ENCODE results near the gene TMEM208. TPM values are rescaled to one million over a fixed set of nuclear protein-coding genes. Genes with fewer than 3 reads are reported as not detected.
A peak's percentile ranks its signal among the peaks of the same experiment; 100 is the strongest.

TMEM208 gene
- total RNA-seq, 1 donor from 2014 or later: 23.6 TPM

DNA sequence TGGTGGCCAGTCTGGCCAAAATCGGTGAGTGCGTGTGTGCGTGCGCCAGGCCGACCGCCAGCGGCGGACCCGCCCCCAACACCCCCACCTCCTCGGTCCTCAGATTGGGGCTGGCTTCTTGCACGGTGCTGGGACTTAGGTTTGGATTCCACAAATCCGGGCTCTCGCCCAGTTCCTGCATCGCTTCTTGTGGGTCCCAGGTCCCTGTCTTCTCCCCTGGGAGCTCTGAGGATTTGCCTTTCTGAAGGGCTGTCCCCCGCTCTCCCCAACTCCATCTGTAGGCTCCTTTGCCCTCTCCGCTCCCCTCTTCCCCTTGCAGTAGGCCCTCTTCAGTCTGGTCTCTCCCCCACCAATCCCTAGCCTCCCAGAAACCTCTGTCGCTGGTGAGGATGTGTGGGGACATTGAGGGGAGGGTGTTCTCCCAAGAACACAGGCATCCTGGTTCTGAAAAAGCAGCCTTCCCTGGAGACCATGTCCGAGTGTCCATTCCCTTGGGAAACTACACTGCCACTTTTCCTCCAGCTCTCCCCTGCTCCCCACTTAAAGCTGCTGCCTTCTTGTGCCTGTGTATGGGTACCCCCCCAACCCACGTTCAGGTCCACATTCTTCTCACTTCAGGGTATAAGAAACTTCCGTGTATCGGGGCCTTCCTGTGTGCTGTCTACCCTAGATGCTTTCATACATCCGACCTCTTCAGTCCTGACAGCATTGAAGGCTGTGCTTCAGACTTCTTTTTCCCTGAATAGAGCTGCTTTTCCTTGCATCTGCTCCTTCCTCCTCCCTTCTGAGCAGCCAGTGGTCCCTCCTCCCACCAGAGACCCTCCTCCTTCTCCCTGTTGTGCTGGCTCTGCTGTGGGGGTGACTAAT lies 22.5 kb downstream of the TMEM208 start:
- no peak for DNase-seq (ENCODE audit: low read depth in 2 of 2)

DNA sequence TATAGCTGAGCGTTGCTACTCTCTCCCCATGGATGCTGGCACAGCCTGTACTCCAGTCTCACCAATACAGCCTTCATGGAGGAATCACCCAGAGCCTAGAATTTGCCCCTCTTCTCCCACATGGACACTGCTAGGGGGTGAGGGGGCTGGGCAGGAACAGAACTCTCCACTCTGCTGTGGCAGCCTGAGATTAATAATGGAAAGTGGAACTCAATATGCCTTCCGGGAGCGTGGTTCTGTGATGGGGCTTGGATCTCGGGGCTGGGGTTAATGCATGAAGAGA lies 23.1 kb downstream of the TMEM208 start:
- DNase-seq (ENCODE audit: low read depth in 2 of 2): no peak

DNA sequence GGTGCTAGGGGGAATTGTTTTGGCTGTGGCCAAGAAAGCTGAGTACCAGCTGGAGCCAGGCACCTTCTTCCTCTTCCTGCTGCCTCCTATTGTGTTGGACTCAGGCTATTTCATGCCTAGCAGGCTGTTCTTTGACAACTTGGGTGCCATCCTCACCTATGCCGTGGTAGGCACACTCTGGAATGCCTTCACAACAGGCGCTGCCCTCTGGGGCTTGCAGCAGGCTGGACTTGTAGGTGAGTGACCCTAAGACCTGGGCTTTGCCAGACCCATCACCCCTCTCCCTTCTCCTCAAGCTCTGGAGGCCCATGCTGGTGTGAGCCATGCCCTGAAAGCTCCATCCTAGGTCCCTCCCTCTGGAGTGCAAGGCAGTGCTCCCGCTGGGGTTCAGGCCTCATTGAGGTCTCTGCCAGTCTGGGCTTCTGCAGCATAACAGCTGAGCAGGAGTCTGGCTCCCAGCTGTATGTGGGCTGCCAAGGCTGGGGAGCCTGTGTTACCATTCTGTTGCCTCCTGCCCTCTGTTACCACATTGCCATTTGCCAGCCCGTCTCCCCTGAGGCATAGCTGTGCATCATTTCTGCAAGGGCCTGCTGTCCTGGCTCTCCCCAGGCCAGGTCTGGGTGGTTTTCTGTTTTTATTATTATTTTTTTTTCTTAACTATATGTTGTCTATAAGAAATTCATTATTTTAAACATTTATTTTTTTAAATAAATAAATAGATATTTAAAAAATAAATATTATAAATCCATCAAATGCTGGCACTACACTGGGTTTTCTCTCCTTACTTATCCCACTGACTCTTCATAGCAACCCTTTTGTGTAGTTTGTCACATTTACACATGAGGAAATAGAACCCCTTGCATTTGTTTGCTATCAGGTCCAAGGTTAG lies 25.9 kb downstream of the TMEM208 start:
- no peak for DNase-seq (ENCODE audit: low read depth in 2 of 2)

DNA sequence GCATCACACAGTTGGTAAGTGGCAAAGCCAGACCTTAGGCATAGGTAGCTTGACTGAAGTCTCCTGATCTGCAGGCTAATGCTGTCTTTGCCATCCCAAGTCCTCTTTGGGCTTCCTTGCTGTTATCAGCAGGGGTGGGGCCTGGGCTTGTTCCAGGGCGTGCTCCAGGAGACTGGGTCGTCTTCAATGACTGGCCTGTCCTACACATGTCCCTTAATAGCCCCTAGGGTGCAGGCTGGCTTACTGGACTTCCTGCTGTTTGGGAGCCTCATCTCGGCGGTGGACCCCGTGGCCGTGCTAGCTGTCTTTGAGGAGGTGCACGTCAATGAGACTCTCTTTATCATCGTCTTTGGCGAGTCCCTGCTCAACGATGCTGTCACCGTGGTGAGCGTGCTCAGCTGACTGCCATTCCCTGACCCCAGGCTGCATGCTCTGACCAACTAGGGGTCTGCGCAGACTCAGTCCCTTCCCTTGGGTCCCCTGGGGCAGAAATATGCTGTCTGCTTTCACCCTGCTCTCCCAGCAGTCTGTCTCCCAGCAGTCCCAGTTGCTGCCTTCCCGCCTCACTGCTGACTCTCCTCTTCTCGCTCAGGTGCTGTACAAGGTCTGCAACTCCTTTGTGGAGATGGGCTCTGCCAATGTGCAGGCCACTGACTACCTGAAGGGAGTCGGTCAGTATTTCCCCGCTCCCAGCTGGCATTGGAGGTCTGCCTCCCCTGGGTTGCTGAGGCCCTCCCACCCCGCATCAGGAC lies 28.0 kb downstream of the TMEM208 start:
- DNase-seq (ENCODE audit: low read depth in 2 of 2): no peak

DNA sequence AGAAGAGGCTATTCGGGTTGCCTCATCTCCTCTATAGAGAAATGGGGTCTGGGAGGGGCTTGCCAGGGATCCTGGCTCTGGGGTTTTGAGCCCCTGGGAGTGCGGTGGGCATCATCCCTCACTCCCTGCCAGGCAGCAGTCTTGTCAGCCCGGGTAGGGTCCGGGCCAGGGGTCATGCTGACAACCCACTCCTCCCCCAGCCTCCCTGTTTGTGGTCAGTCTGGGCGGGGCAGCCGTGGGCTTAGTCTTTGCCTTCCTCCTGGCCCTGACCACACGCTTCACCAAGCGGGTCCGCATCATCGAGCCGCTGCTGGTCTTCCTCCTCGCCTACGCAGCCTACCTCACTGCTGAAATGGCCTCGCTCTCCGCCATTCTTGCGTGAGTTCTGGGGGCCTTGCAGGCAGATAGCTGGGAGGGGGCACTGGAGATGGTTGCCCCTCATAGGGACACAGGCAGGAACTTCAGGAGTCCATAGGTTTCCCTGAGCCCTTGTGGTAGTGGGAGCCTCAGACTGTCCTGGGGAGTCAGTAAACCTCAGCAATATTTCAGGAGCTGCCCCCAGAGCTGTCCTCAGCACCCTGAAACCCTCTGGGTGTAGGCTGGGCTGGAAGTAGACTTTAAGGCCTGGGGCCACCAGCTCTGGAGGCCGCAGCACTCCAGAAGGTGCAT lies 28.8 kb downstream of the TMEM208 start:
- DNase-seq (ENCODE audit: low read depth in 2 of 2): no peak

- no peak for DNase-seq (ENCODE audit: low read depth in 2 of 2)
Observed at GRCh38 chr16:67256701-67257230, 29.8 kb downstream of the TMEM208 start.

- no peak for DNase-seq (ENCODE audit: low read depth in 2 of 2)
Observed at GRCh38 chr16:67257486-67258160, 30.7 kb downstream of the TMEM208 start.

DNA sequence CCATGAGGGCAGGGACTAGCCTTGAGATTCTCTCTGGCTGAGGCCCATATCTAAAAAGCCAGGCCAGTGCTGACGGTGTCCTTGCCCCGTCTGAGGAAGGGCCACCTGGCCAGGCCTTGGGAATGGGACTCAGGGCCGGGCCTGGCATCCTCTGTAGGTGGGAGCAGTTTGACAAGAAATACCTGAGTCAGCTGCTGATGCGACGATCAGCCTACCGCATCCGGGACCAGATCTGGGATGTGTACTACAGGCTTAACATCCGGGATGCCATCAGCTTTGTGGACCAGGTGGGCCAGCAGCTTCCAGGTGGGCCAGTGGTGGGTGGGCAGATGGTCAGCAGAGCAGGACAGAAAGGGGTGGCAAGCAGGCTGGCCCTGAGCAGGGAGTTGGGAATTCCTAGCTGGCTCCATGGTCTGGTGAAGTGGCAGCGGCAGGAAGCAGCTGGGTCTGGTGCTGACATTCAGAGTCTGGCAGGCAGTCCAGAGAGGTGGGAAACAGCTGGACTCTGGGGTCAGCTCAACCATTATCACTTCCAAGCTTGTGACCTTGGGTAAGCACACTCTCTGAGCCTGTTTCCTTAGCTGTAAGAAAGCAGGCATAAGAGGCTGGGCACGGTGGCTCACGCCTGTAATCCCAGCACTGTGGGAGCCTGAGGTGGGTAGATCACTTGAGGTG lies 31.4 kb downstream of the TMEM208 start:
- DNase-seq (ENCODE audit: low read depth in 2 of 2): peak; percentile 77 to 94

DNA sequence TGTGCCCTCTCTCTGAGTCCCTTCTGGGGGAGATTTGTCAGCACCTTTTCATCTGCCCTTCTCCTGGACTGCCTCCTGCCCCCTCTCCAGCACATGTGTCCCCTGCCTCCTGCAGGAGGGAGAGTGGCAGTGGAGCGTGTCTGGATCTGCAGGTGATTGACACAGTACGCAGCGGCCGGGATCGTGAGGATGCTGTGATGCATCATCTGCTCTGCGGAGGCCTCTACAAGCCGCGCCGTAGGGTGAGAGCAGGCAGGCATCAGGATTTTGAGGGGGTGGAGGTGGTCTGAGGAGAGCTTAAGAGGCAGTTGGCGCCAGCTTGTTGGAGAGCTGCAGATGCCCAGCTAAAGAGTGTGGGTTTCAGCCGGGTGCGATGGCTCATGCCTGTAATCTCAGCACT lies 32.8 kb downstream of the TMEM208 start:
- no peak for DNase-seq (ENCODE audit: low read depth in 2 of 2)

- DNase-seq (ENCODE audit: low read depth in 2 of 2): peak in 1 of 2 donors; percentile 52
Observed at GRCh38 chr16:67260426-67261063, 33.6 kb downstream of the TMEM208 start.

- no peak for DNase-seq (ENCODE audit: low read depth in 2 of 2)
Observed at GRCh38 chr16:67263201-67263600, 36.3 kb downstream of the TMEM208 start.

GRCh38 chr16:67264277-67264676 lies 37.3 kb downstream of the TMEM208 start:
- no peak for DNase-seq (ENCODE audit: low read depth in 2 of 2)

DNA sequence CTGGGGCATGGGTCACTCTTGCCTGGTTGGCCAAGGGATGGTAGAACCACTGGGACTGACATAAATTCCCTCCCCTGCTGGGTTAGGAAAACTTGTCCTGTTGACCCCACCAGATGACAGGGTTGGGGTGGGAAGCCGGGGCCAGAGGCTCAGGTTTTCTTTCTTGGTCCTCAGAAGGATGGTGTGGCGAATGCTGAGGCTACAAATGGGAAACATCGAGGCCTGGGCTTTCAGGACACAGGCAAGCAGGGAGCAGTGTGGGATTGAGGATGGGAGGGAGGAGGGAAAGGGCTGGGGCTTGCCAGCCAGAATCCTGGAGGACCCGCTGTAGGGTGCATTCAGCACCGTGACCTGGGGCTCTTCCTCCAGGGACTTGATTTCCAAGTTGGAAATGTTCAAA lies 37.9 kb downstream of the TMEM208 start:
- DNase-seq (ENCODE audit: low read depth in 2 of 2): no peak

GRCh38 chr16:67265834-67266233 lies 38.9 kb downstream of the TMEM208 start:
- DNase-seq (ENCODE audit: low read depth in 2 of 2): no peak

GRCh38 chr16:67268136-67268579 lies 41.2 kb downstream of the TMEM208 start:
- DNase-seq (ENCODE audit: low read depth in 2 of 2): peak in 1 of 2 donors; percentile 85

DNA sequence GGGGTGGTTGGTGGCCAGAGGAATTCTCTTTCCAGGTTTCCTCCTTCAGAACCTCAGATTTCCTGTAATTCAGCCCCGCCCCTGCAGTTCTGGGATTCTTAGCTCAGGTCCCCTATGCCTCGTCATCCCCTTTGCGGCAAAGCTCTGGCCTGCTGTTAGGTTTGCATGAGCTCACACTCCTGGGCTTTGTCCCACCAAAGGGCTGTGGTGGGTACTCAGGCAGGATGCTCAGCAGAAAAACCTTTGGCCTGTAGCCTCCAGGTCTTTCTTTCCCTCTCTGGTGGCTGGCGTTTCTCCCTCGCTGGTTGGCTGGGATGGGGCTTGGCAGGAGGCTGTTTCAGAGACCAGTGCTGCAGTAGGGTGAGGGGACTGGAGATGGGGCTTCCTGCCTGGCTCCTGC lies 42.8 kb downstream of the TMEM208 start:
- DNase-seq (ENCODE audit: low read depth in 2 of 2): peak in 1 of 2 donors; percentile 53

DNA sequence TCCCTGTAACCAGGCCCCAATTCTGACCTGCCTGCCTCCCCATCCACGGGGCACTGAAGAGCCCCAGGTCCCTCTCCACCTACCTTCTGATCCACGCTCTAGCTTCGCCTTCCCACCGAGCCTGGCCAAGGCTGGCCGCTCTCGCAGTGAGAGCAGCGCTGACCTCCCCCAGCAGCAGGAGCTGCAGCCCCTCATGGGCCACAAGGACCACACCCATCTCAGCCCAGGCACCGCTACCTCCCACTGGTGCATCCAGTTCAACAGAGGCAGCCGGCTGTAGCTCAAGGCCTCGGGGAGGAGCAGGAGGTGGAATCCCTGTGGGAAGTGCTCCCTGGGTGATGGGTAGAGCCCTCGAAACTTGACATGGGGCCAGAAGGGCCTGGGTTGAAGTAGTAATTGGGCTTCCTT lies 44.0 kb downstream of the TMEM208 start:
- no peak for DNase-seq (ENCODE audit: low read depth in 2 of 2)

DNA sequence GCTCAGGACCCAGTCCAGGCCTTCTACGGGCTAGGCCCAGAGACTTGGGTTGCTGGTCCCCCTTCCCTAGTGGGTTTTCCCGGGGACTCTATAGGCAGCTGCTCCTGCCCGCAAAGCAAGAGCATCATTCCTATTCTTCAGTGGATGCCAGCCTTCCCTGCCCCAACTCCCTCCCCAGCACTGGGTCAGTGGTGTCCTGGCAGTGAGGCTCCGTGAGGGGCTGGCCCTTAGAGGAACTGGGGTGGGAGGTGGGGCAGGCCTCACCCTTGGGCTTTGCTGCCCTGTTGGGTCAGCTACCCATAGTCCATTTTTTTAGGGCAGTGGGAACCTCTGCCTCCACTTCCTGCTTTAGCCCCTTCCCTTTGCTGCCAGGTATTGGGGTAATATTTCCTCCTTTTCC lies 44.5 kb downstream of the TMEM208 start:
- no peak for DNase-seq (ENCODE audit: low read depth in 2 of 2)

DNA sequence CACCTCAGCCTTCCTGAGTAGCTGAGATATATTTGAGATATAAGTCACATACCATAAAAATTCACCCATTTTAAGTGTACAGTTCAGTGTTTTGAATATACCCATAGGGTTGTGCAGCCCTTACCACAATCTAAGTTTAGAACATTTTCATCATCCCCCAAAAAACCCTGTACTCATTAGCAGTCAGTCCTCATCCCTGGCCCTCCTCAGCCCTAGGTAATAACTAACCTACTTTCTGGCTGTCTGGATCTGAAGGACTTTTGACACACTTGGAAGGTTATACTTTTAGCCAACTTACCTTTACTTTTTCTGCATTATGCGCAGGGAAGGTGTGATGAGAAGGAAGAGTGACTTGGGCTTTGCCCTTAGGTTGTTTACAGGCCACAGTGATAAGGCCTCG lies 48.4 kb downstream of the TMEM208 start:
- DNase-seq (ENCODE audit: low read depth in 2 of 2): no peak

Data from dermis microvascular lymphatic vessel endothelial cell (primary cell).